ENCODE results near the gene TRAF4.
A peak's percentile ranks its signal among the peaks of the same experiment; 100 is the strongest.
"Not testable (repeated sequence)": the region's sequence is repeated elsewhere in the genome, so short reads cannot be mapped to it uniquely, and the experiment has no call there.

TRAF4 gene

DNA sequence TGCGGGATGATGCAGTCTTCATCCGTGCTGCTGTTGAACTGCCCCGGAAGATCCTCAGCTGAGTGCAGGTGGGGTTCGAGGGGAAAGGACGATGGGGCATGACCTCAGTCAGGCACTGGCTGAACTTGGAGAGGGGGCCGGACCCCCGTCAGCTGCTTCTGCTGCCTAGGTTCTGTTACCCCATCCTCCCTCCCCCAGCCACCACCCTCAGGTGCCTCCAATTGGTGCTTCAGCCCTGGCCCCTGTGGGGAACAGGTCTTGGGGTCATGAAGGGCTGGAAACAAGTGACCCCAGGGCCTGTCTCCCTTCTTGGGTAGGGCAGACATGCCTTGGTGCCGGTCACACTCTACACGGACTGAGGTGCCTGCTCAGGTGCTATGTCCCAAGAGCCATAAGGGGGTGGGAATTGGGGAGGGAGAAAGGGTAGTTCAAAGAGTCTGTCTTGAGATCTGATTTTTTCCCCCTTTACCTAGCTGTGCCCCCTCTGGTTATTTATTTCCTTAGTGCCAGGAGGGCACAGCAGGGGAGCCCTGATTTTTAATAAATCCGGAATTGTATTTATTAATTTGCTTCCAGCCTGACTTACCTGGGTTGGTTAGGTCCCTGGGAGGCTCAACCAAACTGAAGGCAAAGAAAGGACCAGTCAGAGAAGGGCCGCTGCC lies 5.8 kb downstream of the TRAF4 start:
- no peak for DNase-seq

DNA sequence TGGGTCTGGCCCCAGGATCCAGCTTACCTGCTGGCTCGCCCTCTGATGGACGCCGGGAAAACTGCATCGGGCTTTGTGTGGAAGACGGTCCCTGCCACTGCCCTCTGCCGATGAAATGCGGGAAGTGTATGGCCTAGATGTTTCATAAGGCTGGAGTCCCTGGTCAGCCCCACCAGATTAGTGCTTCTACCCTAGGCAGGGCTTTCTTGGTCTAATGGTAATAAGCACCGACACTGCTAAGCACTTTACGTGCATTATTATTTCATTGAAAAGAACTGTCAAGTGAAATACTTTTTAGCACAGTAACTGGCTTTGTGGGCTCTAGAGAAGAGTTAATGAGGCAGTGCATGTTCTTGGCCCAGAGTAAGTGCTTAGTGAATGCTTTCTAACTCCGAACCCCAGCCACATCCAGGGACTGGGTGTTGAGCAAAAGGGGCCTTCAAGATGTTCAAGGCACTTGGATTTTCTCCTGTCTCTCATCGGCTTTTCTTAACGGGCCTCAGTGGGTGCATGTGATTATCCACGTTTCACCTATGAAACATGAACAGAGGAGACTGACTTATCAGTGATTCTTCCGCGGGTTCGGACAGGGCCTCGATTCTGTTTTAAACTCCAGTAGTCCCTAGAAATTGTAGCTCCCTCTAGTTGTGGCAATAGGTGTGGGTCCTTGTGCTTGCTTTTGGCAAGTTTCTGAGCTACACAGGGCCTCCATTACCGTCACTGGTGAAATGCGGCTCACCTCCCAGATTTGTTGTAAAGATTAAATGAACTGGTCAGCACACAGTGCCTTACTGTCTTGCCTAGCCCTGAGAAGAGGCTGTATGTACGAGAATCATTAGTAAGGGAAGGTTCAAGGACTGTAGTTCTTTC lies 6.6 kb downstream of the TRAF4 start:
- peak; percentile 83 for DNase-seq

DNA sequence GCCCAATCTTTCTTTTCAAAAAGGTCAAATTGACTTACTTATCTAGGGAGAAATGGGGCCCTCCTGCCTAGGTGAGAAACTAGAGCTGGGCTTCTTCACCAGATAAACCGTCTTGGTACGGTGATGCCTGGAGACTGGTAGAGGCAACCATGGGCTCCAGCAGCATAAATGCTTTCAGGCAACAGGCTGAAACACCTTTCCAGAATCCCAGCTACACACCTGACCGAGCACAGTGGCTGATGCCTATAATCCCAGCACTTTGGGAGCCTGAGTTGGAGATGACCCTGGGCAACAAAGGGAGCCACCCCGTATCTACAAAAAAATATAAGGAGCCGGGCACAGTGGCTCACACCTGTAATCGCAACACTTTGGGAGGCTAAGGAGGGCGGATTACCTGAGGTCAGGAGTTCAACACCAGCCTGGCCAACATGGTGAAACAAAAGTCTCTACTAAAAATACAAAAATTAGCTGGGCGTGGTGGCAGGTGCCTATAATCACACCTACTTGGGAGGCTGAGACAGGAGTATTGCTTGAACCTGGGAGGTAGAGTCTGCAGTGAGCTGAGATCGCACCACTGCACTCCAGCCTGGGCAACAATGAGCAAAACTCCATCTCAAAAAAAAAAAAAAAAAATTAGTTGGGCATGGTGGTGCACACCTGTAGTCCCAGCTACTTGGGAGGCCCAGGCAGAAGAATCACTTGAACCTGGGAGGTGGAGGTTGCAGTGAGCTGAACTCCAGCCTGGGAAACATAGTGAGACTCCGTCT lies 8.0 kb downstream of the TRAF4 start:
- DNase-seq, result no peak

- no peak for DNase-seq
Observed at GRCh38 chr17:28755486-28755885, 11.7 kb downstream of the TRAF4 start.

DNA sequence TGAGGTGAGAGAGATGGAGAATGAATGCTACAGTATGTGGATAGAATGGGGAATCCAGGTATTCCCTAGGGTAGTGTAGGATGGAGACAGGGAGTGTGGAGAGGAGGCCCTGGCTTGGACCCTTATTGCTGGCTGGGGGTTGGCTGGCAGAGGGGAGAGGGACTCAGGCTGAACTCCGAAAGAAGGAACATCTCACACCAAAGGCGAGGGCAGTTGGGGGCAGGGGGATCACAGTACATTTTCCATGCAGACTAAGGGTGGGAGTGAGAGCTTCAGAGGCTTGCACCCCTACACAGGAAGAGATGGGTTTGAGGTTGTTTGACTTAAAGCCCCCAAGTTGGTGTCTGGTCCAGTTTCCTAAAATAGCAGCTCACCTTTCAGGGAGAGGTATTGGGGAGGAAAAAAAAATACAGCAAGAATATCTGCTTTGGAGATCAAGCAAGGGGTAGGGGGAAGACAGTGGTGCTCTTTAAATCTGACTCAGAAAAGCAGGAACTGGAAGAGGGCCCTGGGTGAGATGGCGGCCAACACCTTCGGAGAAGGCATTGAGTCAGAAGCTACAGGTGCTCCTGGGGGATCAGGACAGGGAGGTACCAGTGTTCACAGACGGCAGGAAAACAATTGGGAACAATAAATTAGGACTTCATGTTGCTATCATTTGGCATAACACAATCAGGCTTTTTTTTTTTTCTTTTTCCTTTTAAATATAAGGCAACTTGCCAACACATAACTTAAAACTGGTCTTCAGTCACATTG lies 12.4 kb downstream of the TRAF4 start:
- no peak for DNase-seq

- DNase-seq, result no peak
Observed at GRCh38 chr17:28758411-28759121, 14.8 kb downstream of the TRAF4 start.

DNA sequence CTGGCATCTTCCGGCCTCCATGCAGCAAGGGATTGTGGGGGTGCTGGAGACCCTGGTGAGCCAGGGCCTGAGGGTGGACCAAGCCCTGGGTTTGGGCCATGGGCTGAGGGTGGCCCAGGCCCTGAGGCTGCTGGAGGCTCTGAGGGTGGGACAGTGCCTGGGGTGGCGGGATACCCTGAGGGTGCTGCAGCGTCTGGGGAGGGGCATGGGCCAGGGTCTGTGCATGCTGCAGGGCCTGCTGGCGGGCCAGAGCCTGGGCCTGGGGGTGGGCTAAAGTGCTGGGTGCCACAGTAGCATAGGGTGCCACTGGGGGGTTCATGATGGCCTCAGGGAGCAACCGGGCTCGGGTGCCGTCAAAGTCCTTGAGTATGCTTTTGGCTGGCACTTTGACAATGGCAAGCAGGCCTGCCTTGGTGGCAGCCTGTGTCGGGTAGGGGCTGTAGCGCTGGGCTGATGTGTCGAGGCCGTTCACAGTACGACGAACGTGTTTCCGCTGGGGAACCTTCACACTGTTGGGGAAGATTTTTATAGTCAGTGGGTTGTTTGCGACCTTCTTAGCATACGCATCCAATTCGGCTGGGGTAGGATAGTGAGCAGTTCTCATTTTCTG lies 15.6 kb downstream of the TRAF4 start:
- DNase-seq, result no peak

DNA sequence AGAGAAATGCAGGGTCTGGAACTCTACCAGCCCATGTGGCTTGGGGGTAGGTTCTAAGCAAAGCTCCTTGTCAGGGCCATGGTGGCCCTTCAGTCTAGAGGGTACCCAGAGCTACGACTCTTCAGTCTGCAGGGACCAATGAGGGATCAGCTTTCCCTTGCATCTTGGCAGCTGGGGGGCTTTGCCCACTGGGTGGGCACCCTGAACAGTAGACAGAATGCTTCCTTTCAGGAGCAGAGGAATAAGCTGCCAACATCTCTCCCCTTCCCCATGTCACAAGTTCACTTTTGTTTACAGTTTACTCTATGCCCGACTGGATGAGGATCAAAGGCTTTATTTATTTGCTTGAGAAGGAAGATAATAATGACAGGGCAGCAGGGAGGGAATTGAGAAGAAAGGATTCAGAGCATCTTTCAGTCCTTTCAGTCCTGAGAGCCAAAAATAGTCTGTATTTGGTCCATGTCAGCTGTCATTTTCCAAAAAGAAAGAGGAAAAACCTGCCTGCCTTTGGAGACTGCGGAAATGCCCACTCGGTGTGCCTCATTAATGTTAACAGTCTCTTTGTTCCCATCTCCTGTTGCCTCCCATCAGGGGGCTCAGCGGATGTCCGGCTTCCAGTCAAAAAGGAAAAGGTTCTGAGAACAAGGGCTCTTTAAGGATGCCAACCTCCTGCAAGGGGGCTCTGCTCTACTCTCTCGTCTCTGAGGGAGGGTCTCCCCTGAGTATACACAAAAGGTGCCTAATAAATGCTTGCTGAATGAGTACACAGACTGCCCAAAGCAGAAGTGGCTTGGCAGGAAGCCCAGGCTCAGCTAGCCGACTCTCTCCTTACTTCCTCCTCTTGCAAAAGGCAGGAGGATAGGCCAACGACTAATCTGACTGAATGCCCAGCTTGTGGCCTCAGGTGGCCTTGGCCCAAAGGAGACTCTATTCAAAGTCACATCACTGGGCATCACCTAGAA lies 17.1 kb downstream of the TRAF4 start:
- DNase-seq, result no peak

GRCh38 chr17:28763137-28763799 lies 19.5 kb downstream of the TRAF4 start:
- DNase-seq, result no peak

DNA sequence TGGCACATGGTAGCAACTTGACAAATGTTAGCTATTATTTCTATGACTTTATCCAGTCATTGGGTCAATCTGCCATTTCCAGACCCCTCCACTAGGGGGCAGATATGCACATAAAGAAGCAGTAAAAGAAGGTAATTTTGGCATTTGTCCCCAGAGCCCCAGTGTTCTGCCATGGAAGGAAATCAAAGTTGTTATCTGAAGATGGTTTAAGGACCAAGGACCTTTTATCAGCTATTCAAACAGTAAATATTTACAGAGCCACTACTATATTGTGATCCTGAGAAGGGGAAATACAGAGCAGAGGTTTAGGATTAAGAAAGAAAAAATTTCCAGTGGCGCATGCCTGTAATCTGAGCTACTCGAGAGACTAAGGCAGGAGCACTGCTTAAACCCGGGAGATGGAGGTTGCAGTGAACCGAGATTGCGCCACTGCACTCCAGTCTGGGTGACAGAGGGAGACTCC lies 20.0 kb downstream of the TRAF4 start:
- DNase-seq, result peak; percentile 72

GRCh38 chr17:28765038-28765437 lies 21.2 kb downstream of the TRAF4 start:
- no peak for DNase-seq

GRCh38 chr17:28773736-28774135 lies 29.9 kb downstream of the TRAF4 start:
- no peak for DNase-seq

- no peak for DNase-seq
Observed at GRCh38 chr17:28774206-28774605, 30.4 kb downstream of the TRAF4 start.

DNA sequence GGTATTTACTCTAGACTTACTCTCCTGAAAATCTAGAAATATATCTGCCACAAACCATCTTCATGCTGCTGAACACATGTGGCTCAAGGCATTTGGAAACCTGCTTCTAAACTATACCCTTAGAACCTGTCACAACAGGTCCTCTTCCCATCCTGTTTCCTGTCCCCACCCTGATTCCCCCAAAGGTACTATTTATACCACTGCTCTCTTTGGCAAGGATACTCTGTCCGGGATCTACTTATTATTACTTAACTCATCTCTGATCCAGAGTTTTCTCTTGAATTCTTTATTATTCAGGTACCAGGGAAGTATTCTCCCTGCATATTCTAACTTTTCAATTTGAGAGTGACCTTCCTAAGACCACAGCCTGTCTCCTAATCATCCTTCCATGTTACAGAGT lies 33.4 kb downstream of the TRAF4 start:
- DNase-seq, result no peak

- DNase-seq, result not testable (repeated sequence)
Observed at GRCh38 chr17:28779601-28780000, 35.8 kb downstream of the TRAF4 start.

DNA sequence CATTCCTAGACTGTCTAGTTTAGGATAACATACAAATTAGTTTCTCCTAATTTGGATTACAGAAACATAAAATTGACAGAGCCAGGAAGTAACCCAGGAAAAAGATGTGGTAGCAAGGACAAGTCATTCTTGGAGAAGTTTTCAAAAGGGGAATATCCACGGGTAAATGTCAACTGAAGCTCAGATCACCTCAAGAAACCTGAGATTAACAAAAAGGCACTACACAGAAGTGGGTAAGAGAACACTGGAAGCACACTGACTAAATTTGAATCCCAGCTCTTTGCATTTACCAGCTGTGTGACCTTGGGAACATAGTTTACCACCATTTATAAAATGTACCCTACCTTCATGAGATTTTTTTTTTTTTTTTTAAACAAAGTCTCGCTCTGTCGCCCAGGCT lies 39.4 kb downstream of the TRAF4 start:
- DNase-seq, result no peak

DNA sequence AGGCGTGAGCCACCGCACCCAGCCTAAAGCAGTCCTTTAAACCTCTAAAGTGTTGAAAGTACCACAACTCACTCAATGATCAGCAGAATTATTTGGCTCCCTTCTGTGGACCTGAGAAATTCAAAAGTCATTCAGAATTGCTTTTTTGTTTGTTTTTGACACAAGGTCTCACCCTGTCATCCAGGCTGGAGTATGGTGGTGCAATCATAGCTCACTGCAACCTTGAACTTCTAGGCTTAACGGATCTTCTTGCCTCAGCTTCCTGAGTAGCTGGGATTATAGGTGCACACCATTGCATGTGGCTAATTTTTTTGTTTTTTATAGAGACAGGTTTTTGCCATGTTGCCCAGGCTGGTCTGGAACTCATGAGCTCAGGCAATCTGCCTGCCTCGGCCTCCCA lies 44.3 kb downstream of the TRAF4 start:
- DNase-seq, result no peak

DNA sequence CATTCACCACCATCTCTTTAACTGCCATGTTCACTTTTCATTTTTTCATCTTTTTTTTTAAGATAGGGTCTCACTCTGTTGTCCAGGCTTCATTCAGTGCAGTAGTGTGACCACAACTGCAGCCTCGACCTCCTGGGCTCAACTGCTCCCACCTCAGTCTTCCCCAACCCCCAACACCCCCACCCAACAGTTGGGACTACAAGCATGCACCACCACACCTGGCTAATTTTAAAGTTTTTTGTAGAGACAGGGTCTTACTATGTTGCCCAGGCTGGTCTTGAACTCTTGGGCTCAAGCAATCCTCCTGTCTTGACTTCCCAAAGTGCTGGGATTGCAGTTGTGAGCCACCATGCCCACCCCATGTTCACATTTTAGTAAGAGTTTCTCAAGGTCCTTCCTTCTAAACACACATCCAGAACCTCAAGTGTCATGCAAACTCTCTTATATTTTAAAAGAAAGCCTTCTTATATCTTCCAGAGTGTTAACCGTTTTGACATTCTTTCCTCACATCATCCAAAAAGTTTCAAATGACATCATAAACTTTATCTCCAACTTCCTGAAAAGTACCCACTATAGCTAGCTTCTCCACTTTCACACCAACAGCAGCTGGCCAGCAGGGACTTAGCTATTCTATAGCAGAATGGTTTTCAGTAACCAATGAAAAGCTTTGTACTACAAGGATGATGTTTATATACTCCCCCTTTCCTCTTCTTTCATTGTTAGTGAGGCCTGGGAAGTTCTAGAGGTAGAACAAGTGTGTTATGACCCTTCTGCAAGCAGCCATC lies 49.3 kb downstream of the TRAF4 start:
- DNase-seq, result no peak

Data from central memory CD4-positive, alpha-beta T cell (primary cell).